ENCODE results near the gene ANKRD33.

Gene ANKRD33

GRCh38 chr12:51910691-51911090 lies 22.8 kb downstream of the ANKRD33 start:
- DNase-seq: no peak
- no peak for TF ChIP-seq CTCF (IDR thresholded peaks at IDR 0.05; ENCODE audit: low read depth, low read length)
- H3K4me3 ChIP-seq (ENCODE audit: low read depth, low read length): no peak overlapping the region

GRCh38 chr12:51911307-51911706 lies 23.4 kb downstream of the ANKRD33 start:
- Histone ChIP-seq H3K4me1 (peaks cover 63% of the 10 kb centered on the region), H3K4me3 (ENCODE audit: low read depth, low read length) (no peak overlapping the region), H3K36me3 (no peaks in the 10 kb centered on the region), H3K9me3 (no peaks in the 10 kb centered on the region), H3K27me3 (no peaks in the 10 kb centered on the region)
- no peak for TF ChIP-seq CTCF (IDR thresholded peaks at IDR 0.05; ENCODE audit: low read depth, low read length)
- no peak for DNase-seq

More at GRCh38 chr12:51910691-51911090, 22.8 kb downstream of the ANKRD33 start:
- Histone ChIP-seq H3K36me3 (no peaks in the 10 kb centered on the region), H3K4me1 (peaks cover 67% of the 10 kb centered on the region), H3K9me3 (no peaks in the 10 kb centered on the region), H3K27me3 (no peaks in the 10 kb centered on the region)

GRCh38 chr12:51911788-51912711 lies 24.1 kb downstream of the ANKRD33 start:
- TF ChIP-seq CTCF (IDR thresholded peaks at IDR 0.05; ENCODE audit: low read depth, low read length): no peak
- peak; percentile 56 for DNase-seq
- Histone ChIP-seq H3K27me3 (no peaks in the 10 kb centered on the region), H3K4me1 (peaks cover 59% of the 10 kb centered on the region), H3K9me3 (no peaks in the 10 kb centered on the region), H3K36me3 (no peaks in the 10 kb centered on the region), H3K4me3 (ENCODE audit: low read depth, low read length) (peak overlapping the region; percentile 28; the same call in 1 of the 2 replicates)

- DNase-seq: no peak
- Histone ChIP-seq H3K4me1 (peaks cover 72% of the 10 kb centered on the region), H3K36me3 (no peaks in the 10 kb centered on the region), H3K27me3 (no peaks in the 10 kb centered on the region), H3K9me3 (no peaks in the 10 kb centered on the region), H3K4me3 (ENCODE audit: low read depth, low read length) (no peak overlapping the region)
- peak; percentile 6; the same call in 1 of the 2 replicates for TF ChIP-seq CTCF (IDR thresholded peaks at IDR 0.05; ENCODE audit: low read depth, low read length)
Observed at GRCh38 chr12:51913071-51914033, 25.4 kb downstream of the ANKRD33 start.

GRCh38 chr12:51914034-51914923 lies 26.4 kb downstream of the ANKRD33 start:
- DNase-seq: peak; percentile 64
- Histone ChIP-seq H3K4me1 (peaks cover 78% of the 10 kb centered on the region), H3K36me3 (no peaks in the 10 kb centered on the region), H3K4me3 (ENCODE audit: low read depth, low read length) (no peak overlapping the region), H3K27me3 (no peaks in the 10 kb centered on the region), H3K9me3 (no peaks in the 10 kb centered on the region)
- TF ChIP-seq CTCF (IDR thresholded peaks at IDR 0.05; ENCODE audit: low read depth, low read length): no peak

Measured in BE2C (cell line).